GM12875 (cell line): ENCODE data around the gene PAPOLB.

Experiments
- H3K4me3 ChIP-seq: one replicate; pipeline ENCODE4 v1.5.1; 2011; ENCODE audit warnings: low read depth, low read length, control low read depth
- CTCF ChIP-seq: IDR thresholded peaks from 2 replicates; pipeline ENCODE4 v1.5.1; 2011; ENCODE audit warnings: low read depth, mild to moderate bottlenecking, control low read depth, inconsistent platforms, low read length, moderate library complexity, borderline replicate concordance; ENCODE audit not compliant: insufficient read depth

PAPOLB gene

GRCh38 chr7:4820967-4821471 lies 40.8 kb downstream of the PAPOLB start:
- TF ChIP-seq CTCF, result no peak

GRCh38 chr7:4820405-4820966 lies 41.3 kb downstream of the PAPOLB start:
- H3K4me3 ChIP-seq, result no peak overlapping the region
- no peak for TF ChIP-seq CTCF

More at GRCh38 chr7:4820967-4821471, 40.8 kb downstream of the PAPOLB start:
- no peak overlapping the region for H3K4me3 ChIP-seq

GRCh38 chr7:4819560-4820404 lies 42.0 kb downstream of the PAPOLB start:
- no peak for TF ChIP-seq CTCF
- H3K4me3 ChIP-seq, result no peak overlapping the region

- H3K4me3 ChIP-seq, result no peak overlapping the region
- no peak for TF ChIP-seq CTCF
Measured at GRCh38 chr7:4818000-4818794, 43.6 kb downstream of the PAPOLB start.

GRCh38 chr7:4817178-4817901 lies 44.5 kb downstream of the PAPOLB start:
- H3K4me3 ChIP-seq, result no peak overlapping the region
- TF ChIP-seq CTCF, result no peak

GRCh38 chr7:4816419-4817080 lies 45.3 kb downstream of the PAPOLB start:
- TF ChIP-seq CTCF, result no peak
- no peak overlapping the region for H3K4me3 ChIP-seq
